Small intestine (tissue), 16 donors: ENCODE results near the gene TMEM44. TPM values are rescaled to one million over a fixed set of nuclear protein-coding genes. Genes with fewer than 3 reads are reported as not detected.

Experiments
- DNase-seq, 2 donors: peaks; one replicate each; pipeline versions ENCODE4 v3.0.0 to v3.0.0-alpha.2; 2013
- FAIRE-seq: peaks from 2 replicates; lab custom pipeline; 2012; peaks lifted over from hg19 to GRCh38; lab: Jason Lieb, UNC
- H3K27ac ChIP-seq, 3 donors: one replicate each; pipeline ENCODE4 v1.5.1; 2013; ENCODE audit warnings: low read length in 2 of 3, mild to moderate bottlenecking in 2 of 3, control low read depth in 1 of 3, inconsistent platforms in 1 of 3, low read depth in 1 of 3, moderate library complexity in 1 of 3
- H3K27me3 ChIP-seq, 3 donors: one replicate each; pipeline ENCODE4 v1.6.1; 2013; ENCODE audit warnings: low read length in 3 of 3, inconsistent platforms in 1 of 3; ENCODE audit not compliant: control insufficient read depth in 3 of 3, insufficient read depth in 3 of 3
- H3K36me3 ChIP-seq, 3 donors: one replicate each; pipeline ENCODE4 v1.6.1; 2013; ENCODE audit warnings: low read length in 3 of 3, inconsistent platforms in 1 of 3, low read depth in 1 of 3, mild to moderate bottlenecking in 1 of 3, moderate library complexity in 1 of 3; ENCODE audit not compliant: control insufficient read depth in 3 of 3, insufficient read depth in 2 of 3
- H3K4me1 ChIP-seq, 3 donors: one replicate each; pipeline ENCODE4 v1.6.1; 2013; ENCODE audit warnings: low read length in 2 of 3, inconsistent platforms in 1 of 3, low read depth in 1 of 3, mild to moderate bottlenecking in 1 of 3, moderate library complexity in 1 of 3; ENCODE audit not compliant: control insufficient read depth in 3 of 3, insufficient read depth in 2 of 3
- H3K4me3 ChIP-seq, 3 donors: one replicate each; pipeline ENCODE4 v1.5.1; 2013; ENCODE audit warnings: low read length in 3 of 3, control low read depth in 1 of 3, inconsistent platforms in 1 of 3, low read depth in 1 of 3, mild to moderate bottlenecking in 1 of 3, moderate library complexity in 1 of 3
- H3K9me3 ChIP-seq, 2 donors: one replicate each; pipeline ENCODE4 v1.6.1; 2013; ENCODE audit warnings: low read depth in 1 of 2, low read length in 1 of 2; ENCODE audit not compliant: control insufficient read depth in 2 of 2, insufficient read depth in 1 of 2
- WGBS, 3 donors: extraction: QIAGEN DNeasy Blood & Tissue Kit; methylation state at CpG; one replicate each; pipeline ENCODE4 v1.1.7; 2013; 5-methylcytosine and 5-hydroxymethylcytosine counted together
- long read RNA-seq, 10 donors: transcript quantifications; one replicate each; lab custom pipeline, GENCODE V29; 2026
- polyA plus RNA-seq, 4 donors: library from polyadenylated mRNA; stranded (reverse) in 3 of 4; unstranded in 1 of 4; fragments of 200-250 nt in 3 of 4; fragments of 120-200 nt in 1 of 4; gene quantifications; one replicate each; pipeline versions ENCODE4 v1.2.1 to v1.2.3, GENCODE V29; 2013
- donor health status: healthy with polysubstance abuse.
- donor health status: control.
- donor health status: control.
- donor health status: Bipolar disorder and iron deficiency.
- donor health status: healthy.

Gene TMEM44
- 10 to 100 TPM in 2 of 4 donors, 1 to 10 TPM in 2; 2.7 to 17.7 (median 7.9) TPM for polyA plus RNA-seq
- long read RNA-seq, donor 1, result 0 reads
- long read RNA-seq, donor 2, result 0 reads
- long read RNA-seq, donor 3, partial matches to known transcripts, result 0 of 1 reads
- long read RNA-seq, donor 3, other reads (novel, unspliced or antisense), result 0 of 1 reads
- long read RNA-seq, donor 4, result 0 reads
- long read RNA-seq, donor 5, result 0 reads
- long read RNA-seq, donor 6, result 0 reads
- long read RNA-seq, donor 7, result 0 reads
- long read RNA-seq, donor 8, result 0 reads
- long read RNA-seq, donor 9, result 0 reads
- long read RNA-seq, donor 10, partial matches to known transcripts, result 0 of 3 reads
- long read RNA-seq, donor 10, other reads (novel, unspliced or antisense), result 0 of 3 reads

- DNase-seq, result peak; percentile 86 to 94
- H3K9me3 ChIP-seq, result peaks cover 0 to 10% of the 10 kb centered on the region in 2 donors
- H3K27me3 ChIP-seq, result no peaks in the 10 kb centered on the region
- no peak for FAIRE-seq
- H3K4me1 ChIP-seq, result no peaks in the 10 kb centered on the region
- H3K27ac ChIP-seq, result peak within 1 kb of the TSS in 2 of 3 donors; percentile 73 to 84
- 0 to 1% (median 1%) methylated on average over 31 to 66 of the region's 66 CpGs for WGBS, 3 donors
- peak within 1 kb of the TSS; percentile 58 to 80 (median 72) for H3K4me3 ChIP-seq
- peaks cover 0 to 30% (median 0%) of the 10 kb centered on the region in 3 donors for H3K36me3 ChIP-seq
These were observed at the start of gene TMEM44 for GRCh38 chr3:194633349-194634004. Gene TMEM44 (minus strand): TSS chr3:194633419. CDS start chr3:194633215, 204 bp downstream.

- peak; percentile 49 for FAIRE-seq
- Histone ChIP-seq H3K4me3 (no peak overlapping the region), H3K9me3 (no peaks in the 10 kb centered on the region), H3K4me1 (peaks cover 3 to 29% (median 3%) of the 10 kb centered on the region in 3 donors), H3K27ac (no peak overlapping the region), H3K36me3 (no peaks in the 10 kb centered on the region), H3K27me3 (peaks cover 0 to 41% (median 4%) of the 10 kb centered on the region in 3 donors)
- WGBS, 3 donors, result 33 to 40% (median 39%) methylated on average over 14 of the region's 14 CpGs
- DNase-seq, result peak; percentile 82 to 90
These were observed 49.6 kb upstream of the TMEM44 start for GRCh38 chr3:194682694-194683310.

- no peaks in the 10 kb centered on the region for H3K36me3 ChIP-seq
- H3K9me3 ChIP-seq, result no peaks in the 10 kb centered on the region
- peaks cover under 1 to 26% (median 3%) of the 10 kb centered on the region in 3 donors for H3K4me1 ChIP-seq
- DNase-seq (no peak), FAIRE-seq (no peak)
- 21 to 31% (median 28%) methylated on average over 4 of the region's 4 CpGs for WGBS, 3 donors
- H3K4me3 ChIP-seq, result no peak overlapping the region
- H3K27ac ChIP-seq, result no peak overlapping the region
- H3K27me3 ChIP-seq, result peaks cover 0 to 37% (median 4%) of the 10 kb centered on the region in 3 donors
These were observed 49.0 kb upstream of the TMEM44 start for GRCh38 chr3:194682189-194682693.

- DNase-seq, result no peak
- no peaks in the 10 kb centered on the region for H3K9me3 ChIP-seq
- H3K36me3 ChIP-seq, result no peaks in the 10 kb centered on the region
- peaks cover 0 to 26% (median 0%) of the 10 kb centered on the region in 3 donors for H3K27me3 ChIP-seq
- WGBS, 3 donors, result 77 to 83% (median 77%) methylated on average over 11 of the region's 11 CpGs
- no peak overlapping the region for H3K27ac ChIP-seq
- FAIRE-seq, result no peak
- peaks cover 0 to 15% (median 3%) of the 10 kb centered on the region in 3 donors for H3K4me1 ChIP-seq
- H3K4me3 ChIP-seq, result no peak overlapping the region
These were observed 47.8 kb upstream of the TMEM44 start for GRCh38 chr3:194680888-194681615.

GRCh38 chr3:194676471-194676870 is 43.3 kb upstream of the TMEM44 start:
- no peak for DNase-seq

GRCh38 chr3:194675680-194676079 is 42.5 kb upstream of the TMEM44 start:
- Histone ChIP-seq H3K27me3 (peaks cover 0 to 9% (median 0%) of the 10 kb centered on the region in 3 donors), H3K9me3 (no peaks in the 10 kb centered on the region), H3K4me1 (peaks cover 0 to 9% (median 0%) of the 10 kb centered on the region in 3 donors), H3K4me3 (no peak overlapping the region), H3K27ac (no peak overlapping the region), H3K36me3 (no peaks in the 10 kb centered on the region)
- 46 to 62% (median 48%) methylated on average over 4 of the region's 4 CpGs for WGBS, 3 donors
- no peak for FAIRE-seq
- no peak for DNase-seq

More at GRCh38 chr3:194676471-194676870, 43.3 kb upstream of the TMEM44 start:
- H3K36me3 ChIP-seq, result no peaks in the 10 kb centered on the region
- H3K4me3 ChIP-seq, result no peak overlapping the region
- FAIRE-seq, result no peak
- no peaks in the 10 kb centered on the region for H3K9me3 ChIP-seq
- H3K27me3 ChIP-seq, result peaks cover 0 to 14% (median 0%) of the 10 kb centered on the region in 3 donors
- no peak overlapping the region for H3K27ac ChIP-seq
- 78 to 81% (median 80%) methylated on average over 1 of the region's 1 CpG for WGBS, 3 donors
- H3K4me1 ChIP-seq, result peaks cover 0 to 3% (median 0%) of the 10 kb centered on the region in 3 donors

GRCh38 chr3:194675081-194675640 is 41.9 kb upstream of the TMEM44 start:
- no peak overlapping the region for H3K27ac ChIP-seq
- no peak overlapping the region for H3K4me3 ChIP-seq
- H3K9me3 ChIP-seq, result no peaks in the 10 kb centered on the region
- H3K4me1 ChIP-seq, result peaks cover 0 to 11% (median 0%) of the 10 kb centered on the region in 3 donors
- 50 to 58% (median 57%) methylated on average over 12 of the region's 12 CpGs for WGBS, 3 donors
- DNase-seq, result no peak
- H3K27me3 ChIP-seq, result peaks cover 0 to 9% (median 0%) of the 10 kb centered on the region in 3 donors
- no peak for FAIRE-seq
- no peaks in the 10 kb centered on the region for H3K36me3 ChIP-seq
